ENCODE data around the gene ZFYVE1.

DNA sequence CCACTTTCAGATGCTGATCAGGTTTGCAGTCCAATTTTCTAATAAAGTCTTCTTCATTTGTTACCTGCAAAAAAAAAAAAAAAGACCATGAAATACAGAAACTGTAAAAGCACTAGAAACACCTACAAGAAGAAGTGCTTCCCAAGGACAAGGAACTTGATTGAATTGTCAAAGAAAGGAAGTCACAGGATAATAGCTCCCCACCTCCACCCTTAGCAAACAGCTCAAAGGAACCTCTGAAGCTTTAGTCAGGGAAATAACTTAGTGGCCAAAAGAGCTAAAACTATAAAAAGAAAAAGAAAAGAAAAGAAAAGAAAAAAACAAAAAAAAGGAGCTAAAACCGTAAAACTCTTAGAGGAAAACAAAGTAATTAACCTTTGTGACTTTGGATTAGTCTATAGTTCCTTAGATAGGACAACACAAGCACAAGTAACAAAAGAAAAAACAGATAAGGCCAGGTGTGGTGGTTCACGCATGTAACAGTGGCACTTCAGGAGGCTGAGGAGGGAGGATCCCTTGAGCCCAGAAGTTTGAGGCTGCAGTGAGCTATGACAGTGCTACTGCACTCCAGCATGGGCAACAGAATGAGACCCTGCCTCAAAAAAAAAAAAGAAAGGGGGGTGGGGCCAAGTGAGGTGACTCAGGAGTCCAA is 28.5 kb downstream of the ZFYVE1 start:
- TF ChIP-seq CTCF (IDR thresholded peaks at IDR 0.05) (no peak), TAF1 (IDR thresholded peaks at IDR 0.05; ENCODE audit: borderline replicate concordance, low read depth, low read length) (no peak), FOXM1 (IDR thresholded peaks at IDR 0.05; ENCODE audit: low read depth) (no peak), MAX (IDR thresholded peaks at IDR 0.05; ENCODE audit: low read depth) (no peak), EP300 (IDR thresholded peaks at IDR 0.05; ENCODE audit: borderline replicate concordance in 1 of 2, low read depth in 1 of 2, low read length in 1 of 2) (no peak), EZH2phosphoT487 (IDR thresholded peaks at IDR 0.05; ENCODE audit: borderline replicate concordance, low read depth) (no peak), POLR2AphosphoS5 (IDR thresholded peaks at IDR 0.05; ENCODE audit: low read depth, low read length) (no peak), JUND (IDR thresholded peaks at IDR 0.05) (no peak), IRF3 (IDR thresholded peaks at IDR 0.05; ENCODE audit: low read depth, low read length) (no peak), SIN3A (IDR thresholded peaks at IDR 0.05; ENCODE audit: borderline replicate concordance, low read depth, low read length) (no peak), ELF1 (IDR thresholded peaks at IDR 0.05) (no peak)
- TF ChIP-seq, protein P1, sequence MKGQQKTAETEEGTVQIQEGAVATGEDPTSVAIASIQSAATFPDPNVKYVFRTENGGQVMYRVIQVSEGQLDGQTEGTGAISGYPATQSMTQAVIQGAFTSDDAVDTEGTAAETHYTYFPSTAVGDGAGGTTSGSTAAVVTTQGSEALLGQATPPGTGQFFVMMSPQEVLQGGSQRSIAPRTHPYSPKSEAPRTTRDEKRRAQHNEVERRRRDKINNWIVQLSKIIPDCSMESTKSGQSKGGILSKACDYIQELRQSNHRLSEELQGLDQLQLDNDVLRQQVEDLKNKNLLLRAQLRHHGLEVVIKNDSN (IDR thresholded peaks at IDR 0.05; ENCODE audit: borderline replicate concordance, low read depth): no peak
- TF ChIP-seq, protein P2, sequence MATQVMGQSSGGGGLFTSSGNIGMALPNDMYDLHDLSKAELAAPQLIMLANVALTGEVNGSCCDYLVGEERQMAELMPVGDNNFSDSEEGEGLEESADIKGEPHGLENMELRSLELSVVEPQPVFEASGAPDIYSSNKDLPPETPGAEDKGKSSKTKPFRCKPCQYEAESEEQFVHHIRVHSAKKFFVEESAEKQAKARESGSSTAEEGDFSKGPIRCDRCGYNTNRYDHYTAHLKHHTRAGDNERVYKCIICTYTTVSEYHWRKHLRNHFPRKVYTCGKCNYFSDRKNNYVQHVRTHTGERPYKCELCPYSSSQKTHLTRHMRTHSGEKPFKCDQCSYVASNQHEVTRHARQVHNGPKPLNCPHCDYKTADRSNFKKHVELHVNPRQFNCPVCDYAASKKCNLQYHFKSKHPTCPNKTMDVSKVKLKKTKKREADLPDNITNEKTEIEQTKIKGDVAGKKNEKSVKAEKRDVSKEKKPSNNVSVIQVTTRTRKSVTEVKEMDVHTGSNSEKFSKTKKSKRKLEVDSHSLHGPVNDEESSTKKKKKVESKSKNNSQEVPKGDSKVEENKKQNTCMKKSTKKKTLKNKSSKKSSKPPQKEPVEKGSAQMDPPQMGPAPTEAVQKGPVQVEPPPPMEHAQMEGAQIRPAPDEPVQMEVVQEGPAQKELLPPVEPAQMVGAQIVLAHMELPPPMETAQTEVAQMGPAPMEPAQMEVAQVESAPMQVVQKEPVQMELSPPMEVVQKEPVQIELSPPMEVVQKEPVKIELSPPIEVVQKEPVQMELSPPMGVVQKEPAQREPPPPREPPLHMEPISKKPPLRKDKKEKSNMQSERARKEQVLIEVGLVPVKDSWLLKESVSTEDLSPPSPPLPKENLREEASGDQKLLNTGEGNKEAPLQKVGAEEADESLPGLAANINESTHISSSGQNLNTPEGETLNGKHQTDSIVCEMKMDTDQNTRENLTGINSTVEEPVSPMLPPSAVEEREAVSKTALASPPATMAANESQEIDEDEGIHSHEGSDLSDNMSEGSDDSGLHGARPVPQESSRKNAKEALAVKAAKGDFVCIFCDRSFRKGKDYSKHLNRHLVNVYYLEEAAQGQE (IDR thresholded peaks at IDR 0.05; ENCODE audit: low read depth, low read length): no peak

Data from SK-N-SH (cell line).